ENCODE data around the gene WDR1. TPM values are rescaled to one million over a fixed set of nuclear protein-coding genes. Genes with fewer than 3 reads are reported as not detected.

WDR1 gene
- polyA plus RNA-seq, 1 of the 3 experiments (the other 2 are of a cell fraction): 310 TPM

GRCh38 chr4:10161840-10162239 is 45.2 kb upstream of the WDR1 start (continued):
- TF ChIP-seq YY1 (IDR thresholded peaks at IDR 0.05; ENCODE audit: low read depth): no peak
- TF ChIP-seq GATA2 (CRISPR knock-in tag; IDR thresholded peaks at IDR 0.05): no peak
- TF ChIP-seq RAD21 (IDR thresholded peaks at IDR 0.05; ENCODE audit: low read length): no peak
- TF ChIP-seq EZH2phosphoT487 (IDR thresholded peaks at IDR 0.05; ENCODE audit: borderline replicate concordance, low read depth): no peak

GRCh38 chr4:10161146-10161545 is 44.5 kb upstream of the WDR1 start:
- TF ChIP-seq SIN3A (IDR thresholded peaks at IDR 0.05; ENCODE audit: borderline replicate concordance, low read depth, low read length) (no peak), ELF1 (IDR thresholded peaks at IDR 0.05) (no peak), SMC3 (IDR thresholded peaks at IDR 0.05; ENCODE audit: low read depth, low read length) (no peak), TCF12 (IDR thresholded peaks at IDR 0.05) (no peak), USF2 (IDR thresholded peaks at IDR 0.05; ENCODE audit: borderline replicate concordance, low read depth, low read length) (no peak), TEAD4 (IDR thresholded peaks at IDR 0.05; ENCODE audit: borderline replicate concordance, insufficient read depth) (no peak), RAD21 (IDR thresholded peaks at IDR 0.05; ENCODE audit: low read length) (no peak), FOSL2 (IDR thresholded peaks at IDR 0.05; ENCODE audit: borderline replicate concordance, low read depth) (no peak), RXRA (IDR thresholded peaks at IDR 0.05; ENCODE audit: borderline replicate concordance, low read depth) (no peak), YY1 (IDR thresholded peaks at IDR 0.05; ENCODE audit: low read depth) (no peak), PBX3 (IDR thresholded peaks at IDR 0.05) (no peak)
- CTCF ChIA-PET: interaction anchor here (0.7 to 1.4 kb wide), 4 partner anchors 10 to 146 kb away, joined by 3 to 4 read pairs (median 4); no protein-coding TSS in a partner anchor
- no peaks in the 10 kb centered on the region for H3K9me3 ChIP-seq
- DNase-seq: no peak
- no peak overlapping the region for H3K9ac ChIP-seq
- H3K36me3 ChIP-seq (replicated peaks in 1 of 2; ENCODE audit: control insufficient read depth in 1 of 2, insufficient read depth in 2 of 2, low read length in 1 of 2): no peaks in the 10 kb centered on the region
- H3K4me1 ChIP-seq (ENCODE audit: control insufficient read depth in 1 of 2, insufficient read depth in 2 of 2, low read depth in 1 of 2, low read length in 1 of 2): no peaks in the 10 kb centered on the region; a peak in 1 of 4 replicates
- H3K4me3 ChIP-seq (ENCODE audit: low read depth in 2 of 2, low read length in 1 of 2): no peak overlapping the region
- no peak overlapping the region for H2AFZ ChIP-seq (ENCODE audit: low read depth)
- POLR2A ChIA-PET: no interaction called here
- no peaks in the 10 kb centered on the region for H4K20me1 ChIP-seq (ENCODE audit: insufficient read depth)
- 3% methylated on average over 2 of the region's 3 CpGs for WGBS (ENCODE audit: low lambda C conversion rate)
- H3F3A ChIP-seq (replicated peaks; ENCODE audit: insufficient read depth): no peaks in the 10 kb centered on the region
- H3K9me2 ChIP-seq: no peaks in the 10 kb centered on the region
- H3K27ac ChIP-seq (ENCODE audit: low read depth in 2 of 2, low read length in 1 of 2): no peak overlapping the region
- no peak overlapping the region for H3K4me2 ChIP-seq
- H3K79me2 ChIP-seq (ENCODE audit: insufficient read depth): no peaks in the 10 kb centered on the region
- H3K27me3 ChIP-seq (ENCODE audit: insufficient read depth): peaks cover 10% of the 10 kb centered on the region; the same call in 1 of the 2 replicates

- CTCF ChIA-PET: interaction anchor here (0.7 to 1.9 kb wide), 5 partner anchors 9 to 378 kb away, joined by 3 to 6 read pairs (median 4); no protein-coding TSS in a partner anchor
- H2AFZ ChIP-seq (ENCODE audit: low read depth): no peak overlapping the region
- H3K27ac ChIP-seq (ENCODE audit: low read depth in 2 of 2, low read length in 1 of 2): no peak overlapping the region
- DNase-seq: no peak
- POLR2A ChIA-PET: no interaction called here
- H3F3A ChIP-seq (replicated peaks; ENCODE audit: insufficient read depth): no peaks in the 10 kb centered on the region
- WGBS (ENCODE audit: low lambda C conversion rate): 8% methylated on average over 7 of the region's 7 CpGs
- no peaks in the 10 kb centered on the region for H3K9me3 ChIP-seq
- H3K79me2 ChIP-seq (ENCODE audit: insufficient read depth): no peaks in the 10 kb centered on the region
- H3K9me2 ChIP-seq: no peaks in the 10 kb centered on the region
- no peaks in the 10 kb centered on the region; a peak in 1 of 4 replicates for H3K4me1 ChIP-seq (ENCODE audit: control insufficient read depth in 1 of 2, insufficient read depth in 2 of 2, low read depth in 1 of 2, low read length in 1 of 2)
- H3K4me3 ChIP-seq (ENCODE audit: low read depth in 2 of 2, low read length in 1 of 2): no peak overlapping the region
- H3K27me3 ChIP-seq (ENCODE audit: insufficient read depth): peaks cover 18% of the 10 kb centered on the region; the same call in 1 of the 2 replicates
- peak; percentile 46; the same call in 1 of the 2 replicates for TF ChIP-seq RAD21 (IDR thresholded peaks at IDR 0.05; ENCODE audit: low read length)
- peak; percentile 44 for TF ChIP-seq CTCF (IDR thresholded peaks at IDR 0.05)
- TF ChIP-seq SMC3 (IDR thresholded peaks at IDR 0.05; ENCODE audit: low read depth, low read length): no peak
- no peak for TF ChIP-seq CHD2 (IDR thresholded peaks at IDR 0.05; ENCODE audit: low read length, partially characterized antibody)
- no peak overlapping the region for H3K9ac ChIP-seq
- H4K20me1 ChIP-seq (ENCODE audit: insufficient read depth): no peaks in the 10 kb centered on the region
- no peaks in the 10 kb centered on the region for H3K36me3 ChIP-seq (replicated peaks in 1 of 2; ENCODE audit: control insufficient read depth in 1 of 2, insufficient read depth in 2 of 2, low read length in 1 of 2)
- H3K4me2 ChIP-seq: no peak overlapping the region
Observed at GRCh38 chr4:10160281-10160856, 43.8 kb upstream of the WDR1 start.

Measured in SK-N-SH (cell line).